Measurements from ENCODE around the gene HSPA14. TPM values are rescaled to one million over a fixed set of nuclear protein-coding genes. Genes with fewer than 3 reads are reported as not detected.
"Not testable (repeated sequence)": the region's sequence is repeated elsewhere in the genome, so short reads cannot be mapped to it uniquely, and the experiment has no call there.

Gene HSPA14
- total RNA-seq, 4 donors from 2014 or later: 7.8 to 11.3 (median 10.5) TPM

DNA sequence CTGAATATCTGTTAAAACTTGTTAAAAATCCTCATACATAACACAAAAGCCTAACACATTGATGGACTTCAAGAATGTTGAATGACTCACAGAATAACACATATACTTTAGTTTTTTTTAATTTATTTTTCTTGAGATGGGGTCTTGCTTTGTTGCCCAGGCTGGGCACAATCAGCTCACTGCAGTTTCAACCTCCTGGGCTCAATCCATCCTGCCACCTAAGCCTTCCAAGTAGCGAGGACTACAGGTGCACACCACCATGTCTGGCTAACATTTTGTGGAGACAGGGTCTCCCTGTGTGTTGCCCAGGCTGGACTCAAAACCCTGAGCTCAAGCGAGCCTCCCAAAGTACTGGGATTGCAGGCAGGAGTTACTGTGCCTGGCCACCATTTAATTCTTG, 68.7 kb downstream of the HSPA14 start:
- no peaks in the 10 kb centered on the region for H3K27me3 ChIP-seq
- TF ChIP-seq POLR2A (IDR thresholded peaks at IDR 0.05) (no peak), EP300 (IDR thresholded peaks at IDR 0.05) (no peak)
- TF ChIP-seq, protein P1, sequence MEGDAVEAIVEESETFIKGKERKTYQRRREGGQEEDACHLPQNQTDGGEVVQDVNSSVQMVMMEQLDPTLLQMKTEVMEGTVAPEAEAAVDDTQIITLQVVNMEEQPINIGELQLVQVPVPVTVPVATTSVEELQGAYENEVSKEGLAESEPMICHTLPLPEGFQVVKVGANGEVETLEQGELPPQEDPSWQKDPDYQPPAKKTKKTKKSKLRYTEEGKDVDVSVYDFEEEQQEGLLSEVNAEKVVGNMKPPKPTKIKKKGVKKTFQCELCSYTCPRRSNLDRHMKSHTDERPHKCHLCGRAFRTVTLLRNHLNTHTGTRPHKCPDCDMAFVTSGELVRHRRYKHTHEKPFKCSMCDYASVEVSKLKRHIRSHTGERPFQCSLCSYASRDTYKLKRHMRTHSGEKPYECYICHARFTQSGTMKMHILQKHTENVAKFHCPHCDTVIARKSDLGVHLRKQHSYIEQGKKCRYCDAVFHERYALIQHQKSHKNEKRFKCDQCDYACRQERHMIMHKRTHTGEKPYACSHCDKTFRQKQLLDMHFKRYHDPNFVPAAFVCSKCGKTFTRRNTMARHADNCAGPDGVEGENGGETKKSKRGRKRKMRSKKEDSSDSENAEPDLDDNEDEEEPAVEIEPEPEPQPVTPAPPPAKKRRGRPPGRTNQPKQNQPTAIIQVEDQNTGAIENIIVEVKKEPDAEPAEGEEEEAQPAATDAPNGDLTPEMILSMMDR (IDR thresholded peaks at IDR 0.05): no peak
- WGBS, 2 donors: 95 to 100% methylated on average over 2 of the region's 2 CpGs
- no peak for DNase-seq (ENCODE audit: low spot score in 2 of 2)
- H3K4me1 ChIP-seq: no peaks in the 10 kb centered on the region
- no peak overlapping the region for H3K4me3 ChIP-seq
- H3K36me3 ChIP-seq: peaks cover 0 to 66% (median 9%) of the 10 kb centered on the region in 3 donors
- no peaks in the 10 kb centered on the region for H3K9me3 ChIP-seq
- no peak overlapping the region for H3K27ac ChIP-seq

DNA sequence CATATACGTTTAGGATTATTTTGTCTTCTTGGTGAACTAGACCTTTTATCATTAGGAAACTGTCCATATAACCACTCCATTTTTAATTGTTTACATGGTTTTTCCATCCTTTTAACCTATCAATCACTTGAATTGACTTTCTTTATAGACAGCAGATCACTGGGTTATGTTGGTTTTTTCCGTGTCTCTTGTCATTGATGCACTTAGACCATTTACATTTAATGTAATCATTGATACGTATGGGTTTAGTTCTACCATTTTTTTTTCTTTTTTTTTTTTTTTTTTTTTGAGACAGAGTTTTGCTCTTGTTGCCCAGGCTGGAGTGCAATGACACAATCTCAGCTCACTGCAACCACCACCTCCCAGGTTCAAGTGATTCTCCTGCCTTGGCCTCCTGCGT, 69.5 kb downstream of the HSPA14 start:
- H3K9me3 ChIP-seq; DNase-seq (ENCODE audit: low spot score in 2 of 2); H3K4me1 ChIP-seq; H3K27me3 ChIP-seq; H3K27ac ChIP-seq; H3K4me3 ChIP-seq: not testable (repeated sequence)
- 96% methylated on average over 4 of the region's 4 CpGs for WGBS, 2 donors
- H3K36me3 ChIP-seq: peaks cover 0 to 72% (median 9%) of the 10 kb centered on the region in 3 donors

DNA sequence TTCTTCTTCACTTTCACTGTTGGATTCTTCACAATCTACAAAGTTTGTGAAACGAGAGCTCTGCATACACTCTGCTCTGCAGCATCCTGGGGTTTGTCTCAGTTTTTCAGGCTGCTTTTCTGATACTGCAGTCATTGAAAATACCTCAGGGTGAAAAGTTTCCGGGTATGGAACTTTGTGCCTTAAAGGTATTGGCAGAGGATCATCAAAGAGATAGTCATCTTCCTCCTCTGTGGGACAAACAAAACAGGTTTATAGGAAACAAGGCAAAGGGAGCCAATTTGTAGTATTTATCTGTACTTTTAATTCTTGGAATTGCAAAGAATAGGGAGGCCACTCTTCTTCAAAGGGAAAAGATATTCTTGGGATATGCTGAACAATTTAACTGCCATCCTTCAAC, 71.0 kb downstream of the HSPA14 start:
- no peaks in the 10 kb centered on the region for H3K27me3 ChIP-seq
- no peak for TF ChIP-seq EP300 (IDR thresholded peaks at IDR 0.05)
- TF ChIP-seq POLR2A (IDR thresholded peaks at IDR 0.05): no peak
- TF ChIP-seq, protein P1 (IDR thresholded peaks at IDR 0.05): no peak
- WGBS, 2 donors: 95 to 98% methylated on average over 2 of the region's 2 CpGs
- H3K36me3 ChIP-seq: peaks cover 0 to 88% (median 9%) of the 10 kb centered on the region in 3 donors
- no peak for DNase-seq (ENCODE audit: low spot score in 2 of 2)
- H3K27ac ChIP-seq: no peak overlapping the region
- H3K9me3 ChIP-seq: no peaks in the 10 kb centered on the region
- H3K4me1 ChIP-seq: no peaks in the 10 kb centered on the region
- no peak overlapping the region for H3K4me3 ChIP-seq

DNA sequence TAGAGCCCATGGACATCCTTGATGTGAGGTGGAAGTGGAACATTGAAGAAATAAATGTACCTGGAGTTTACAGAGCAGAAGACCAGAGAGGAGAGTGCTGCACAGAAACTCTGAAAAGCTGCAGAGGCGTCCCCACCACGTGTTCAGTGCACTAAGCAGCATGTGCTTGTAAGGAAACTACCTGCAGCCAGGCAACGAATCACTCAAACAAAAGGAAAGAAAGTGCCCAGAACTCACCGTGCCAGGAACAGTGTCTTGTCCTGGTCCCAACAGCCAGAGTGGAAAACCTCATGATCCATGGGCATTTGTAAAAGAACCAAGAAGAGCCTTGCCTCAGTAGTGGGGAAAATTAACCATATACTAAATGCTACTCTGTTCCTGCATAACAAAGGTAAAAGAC, 72.8 kb downstream of the HSPA14 start:
- H3K27ac ChIP-seq: no peak overlapping the region
- H3K4me3 ChIP-seq: no peak overlapping the region
- no peaks in the 10 kb centered on the region for H3K4me1 ChIP-seq
- no peak for DNase-seq (ENCODE audit: low spot score in 2 of 2)
- TF ChIP-seq EP300 (IDR thresholded peaks at IDR 0.05): no peak
- no peak for TF ChIP-seq POLR2A (IDR thresholded peaks at IDR 0.05)
- TF ChIP-seq, protein P1 (IDR thresholded peaks at IDR 0.05): no peak
- H3K36me3 ChIP-seq: peaks cover 0 to 92% (median 9%) of the 10 kb centered on the region in 3 donors
- WGBS, 2 donors: 92 to 95% methylated on average over 4 of the region's 4 CpGs
- no peaks in the 10 kb centered on the region for H3K27me3 ChIP-seq
- peaks cover 0 to 2% (median 0%) of the 10 kb centered on the region in 4 donors for H3K9me3 ChIP-seq

DNA sequence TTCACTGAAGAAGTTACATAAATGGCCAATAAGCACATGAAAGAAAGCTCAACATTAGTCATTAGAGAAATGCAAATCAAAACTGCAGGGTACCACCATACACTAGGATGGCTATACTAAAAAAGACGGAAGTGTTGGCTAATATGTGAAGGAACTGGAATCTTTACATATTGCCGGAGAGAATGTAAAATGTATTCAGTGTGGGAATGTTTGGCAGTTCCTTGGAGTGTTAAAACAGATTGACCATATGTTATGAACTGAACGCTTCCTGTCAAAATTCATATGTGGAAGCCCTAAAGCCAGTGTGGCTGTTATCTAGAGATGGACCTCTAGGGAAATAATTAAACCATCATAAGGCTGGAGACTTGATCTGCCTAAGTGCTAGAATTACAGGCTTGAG, 73.7 kb downstream of the HSPA14 start:
- 97 to 99% methylated on average over 3 of the region's 3 CpGs for WGBS, 2 donors
- Histone ChIP-seq H3K9me3 (peaks cover 0 to 11% (median 0%) of the 10 kb centered on the region in 4 donors), H3K4me3 (no peak overlapping the region), H3K4me1 (no peaks in the 10 kb centered on the region), H3K36me3 (peaks cover 0 to 92% (median 9%) of the 10 kb centered on the region in 3 donors), H3K27me3 (no peaks in the 10 kb centered on the region), H3K27ac (no peak overlapping the region)
- TF ChIP-seq, protein P1 (IDR thresholded peaks at IDR 0.05): no peak
- no peak for TF ChIP-seq POLR2A (IDR thresholded peaks at IDR 0.05)
- DNase-seq (ENCODE audit: low spot score in 2 of 2): no peak

DNA sequence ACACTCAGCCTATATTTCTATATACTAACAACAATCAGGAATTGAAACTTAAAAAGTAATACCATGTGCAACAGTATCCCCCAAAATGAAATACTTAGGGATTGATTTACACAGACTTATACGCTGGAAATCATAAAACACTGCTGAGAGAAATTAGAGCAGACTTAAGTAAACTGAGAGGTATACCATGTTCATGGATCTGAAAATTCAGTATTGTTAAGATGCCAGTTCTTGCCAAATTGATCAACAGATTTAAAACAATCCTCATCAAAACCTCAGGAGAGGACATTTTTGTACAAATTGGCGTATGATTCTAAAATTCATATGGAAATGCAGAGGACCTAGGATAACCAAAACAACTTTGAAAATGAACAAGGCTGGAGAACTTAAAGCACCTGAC, 78.5 kb downstream of the HSPA14 start:
- TF ChIP-seq EP300 (IDR thresholded peaks at IDR 0.05): no peak
- Histone ChIP-seq H3K4me1 (no peaks in the 10 kb centered on the region), H3K36me3 (peaks cover 0 to 94% (median 25%) of the 10 kb centered on the region in 3 donors), H3K4me3 (no peak overlapping the region), H3K27me3 (no peaks in the 10 kb centered on the region), H3K27ac (no peak overlapping the region), H3K9me3 (peaks cover 0 to 28% (median 2%) of the 10 kb centered on the region in 4 donors)
- no peak for DNase-seq (ENCODE audit: low spot score in 2 of 2)
- WGBS, 2 donors: 94 to 99% methylated on average over 2 of the region's 2 CpGs
